ENCODE results near the gene CHAD. TPM values are rescaled to one million over a fixed set of nuclear protein-coding genes. Genes with fewer than 3 reads are reported as not detected.

Gene CHAD
- total and polyA plus RNA-seq, 2 donors (not counting 3 experiments of a cell fraction or from before 2014, with no cell fraction given) = not detected

GRCh38 chr17:50502301-50502990 is 33.8 kb upstream of the CHAD start:
- DNase-seq (ENCODE audit: low read depth, low spot score) (no peak), FAIRE-seq (no peak)
- dilution Hi-C loops (cut with MboI; ENCODE audit: extremely low pct_ligation_motif_present, low sequenced_read_pairs) (no loop called here), intact Hi-C loops (cut with micrococcal nuclease) (no loop called here)
- H3K9ac ChIP-seq (replicated peaks; ENCODE audit: extremely low read depth, insufficient read depth, low read length) = no peak overlapping the region
- no peaks in the 10 kb centered on the region for H3K79me2 ChIP-seq (ENCODE audit: control insufficient read depth, insufficient read depth, low read length)
- no peaks in the 10 kb centered on the region for H3K9me1 ChIP-seq (replicated peaks; ENCODE audit: control insufficient read depth, extremely low read depth, insufficient read depth, low read length)
- H3K9me3 ChIP-seq (replicated peaks; ENCODE audit: control insufficient read depth, insufficient read depth, low read length) = no peaks in the 10 kb centered on the region
- no peaks in the 10 kb centered on the region for H4K20me1 ChIP-seq (replicated peaks; ENCODE audit: control insufficient read depth, extremely low read depth, insufficient read depth, low read length)
- no TSS peak for BruUV-seq (replicated peaks)
- POLR2A ChIA-PET = interaction anchor here (0.6 kb wide), 1 partner anchor 16 kb away, joined by 6 read pairs; no protein-coding TSS in a partner anchor
- TF ChIP-seq, protein P1, sequence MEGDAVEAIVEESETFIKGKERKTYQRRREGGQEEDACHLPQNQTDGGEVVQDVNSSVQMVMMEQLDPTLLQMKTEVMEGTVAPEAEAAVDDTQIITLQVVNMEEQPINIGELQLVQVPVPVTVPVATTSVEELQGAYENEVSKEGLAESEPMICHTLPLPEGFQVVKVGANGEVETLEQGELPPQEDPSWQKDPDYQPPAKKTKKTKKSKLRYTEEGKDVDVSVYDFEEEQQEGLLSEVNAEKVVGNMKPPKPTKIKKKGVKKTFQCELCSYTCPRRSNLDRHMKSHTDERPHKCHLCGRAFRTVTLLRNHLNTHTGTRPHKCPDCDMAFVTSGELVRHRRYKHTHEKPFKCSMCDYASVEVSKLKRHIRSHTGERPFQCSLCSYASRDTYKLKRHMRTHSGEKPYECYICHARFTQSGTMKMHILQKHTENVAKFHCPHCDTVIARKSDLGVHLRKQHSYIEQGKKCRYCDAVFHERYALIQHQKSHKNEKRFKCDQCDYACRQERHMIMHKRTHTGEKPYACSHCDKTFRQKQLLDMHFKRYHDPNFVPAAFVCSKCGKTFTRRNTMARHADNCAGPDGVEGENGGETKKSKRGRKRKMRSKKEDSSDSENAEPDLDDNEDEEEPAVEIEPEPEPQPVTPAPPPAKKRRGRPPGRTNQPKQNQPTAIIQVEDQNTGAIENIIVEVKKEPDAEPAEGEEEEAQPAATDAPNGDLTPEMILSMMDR (IDR thresholded peaks at IDR 0.05; ENCODE audit: extremely low read depth in 1 of 2, insufficient read depth in 1 of 2, low read depth in 1 of 2, low read length in 2 of 2) = no peak
- TF ChIP-seq GATA2 (IDR thresholded peaks at IDR 0.05; ENCODE audit: insufficient read depth, insufficient read length, low read depth, low read length) (no peak), JUN (IDR thresholded peaks at IDR 0.05; ENCODE audit: borderline replicate concordance, insufficient read depth, insufficient read length, low read depth) (no peak), POLR2A (IDR thresholded peaks at IDR 0.05; ENCODE audit: low read depth, low read length) (no peak), FOS (IDR thresholded peaks at IDR 0.05; ENCODE audit: borderline replicate concordance, insufficient read depth, low read length) (no peak), EZH2 (IDR thresholded peaks at IDR 0.05; ENCODE audit: borderline replicate concordance, low read depth, low read length, severe bottlenecking) (no peak), MYC (IDR thresholded peaks at IDR 0.05; ENCODE audit: low read depth, low read length) (no peak), POLR2AphosphoS5 (IDR thresholded peaks at IDR 0.05; ENCODE audit: insufficient read depth, low read depth, low read length) (no peak)
- TF ChIP-seq, protein P2, sequence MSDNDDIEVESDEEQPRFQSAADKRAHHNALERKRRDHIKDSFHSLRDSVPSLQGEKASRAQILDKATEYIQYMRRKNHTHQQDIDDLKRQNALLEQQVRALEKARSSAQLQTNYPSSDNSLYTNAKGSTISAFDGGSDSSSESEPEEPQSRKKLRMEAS (IDR thresholded peaks at IDR 0.05; ENCODE audit: insufficient read depth, insufficient read length) = no peak
- no peak overlapping the region for H3K4me2 ChIP-seq (ENCODE audit: insufficient read depth, low read length)
- H3K4me1 ChIP-seq (ENCODE audit: control insufficient read depth, extremely low read depth, insufficient read depth, low read length) = no peaks in the 10 kb centered on the region
- CTCF ChIA-PET = interaction anchor here (1.2 to 3.4 kb wide), 10 partner anchors 9 to 325 kb away, joined by 3 to 28 read pairs (median 5); no protein-coding TSS in a partner anchor
- peaks cover 5 to 7% of the 10 kb centered on the region in 2 experiments for H3K27me3 ChIP-seq (ENCODE audit: control insufficient read depth in 2 of 2, insufficient read depth in 2 of 2, low read length in 2 of 2)
- H3K27ac ChIP-seq (ENCODE audit: insufficient read depth, low read depth, low read length) = no peak overlapping the region
- H3K36me3 ChIP-seq (ENCODE audit: control insufficient read depth in 2 of 2, extremely low read depth in 1 of 2, insufficient read depth in 2 of 2, low read length in 2 of 2) = no peaks in the 10 kb centered on the region
- H2AFZ ChIP-seq (ENCODE audit: low read depth, low read length) = no peak overlapping the region
- H3K4me3 ChIP-seq (replicated peaks in 1 of 3; ENCODE audit: insufficient read depth in 1 of 3, low read depth in 1 of 3, low read length in 3 of 3) = no peak overlapping the region
